Kidney (tissue), 22 donors: ENCODE measurements around the gene EDEM2. TPM values are rescaled to one million over a fixed set of nuclear protein-coding genes. Genes with fewer than 3 reads are reported as not detected.
"Not testable (repeated sequence)": the region's sequence is repeated elsewhere in the genome, so short reads cannot be mapped to it uniquely, and the experiment has no call there.

Experiments
- DNase-seq, 5 donors: peaks; one replicate each; pipeline ENCODE4 v3.0.0-alpha.2; 2013 to 2020
- FAIRE-seq: peaks from 2 replicates; lab custom pipeline; 2012; peaks lifted over from hg19 to GRCh38; lab: Jason Lieb, UNC
- H3K27ac ChIP-seq, 2 donors: one replicate each; pipeline ENCODE4 v1.7.0; 2013; ENCODE audit warnings: low read depth in 2 of 2, low read length in 2 of 2, inconsistent platforms in 1 of 2
- H3K27me3 ChIP-seq: one replicate; pipeline ENCODE4 v1.7.1; 2013; ENCODE audit warnings: low read length, inconsistent platforms; ENCODE audit not compliant: control insufficient read depth, insufficient read depth
- H3K36me3 ChIP-seq, 3 donors: one replicate each; pipeline versions ENCODE4 v1.7.0 to v1.7.1; 2013; ENCODE audit warnings: low read length in 3 of 3, control low read depth in 1 of 3, inconsistent platforms in 1 of 3; ENCODE audit not compliant: insufficient read depth in 3 of 3, control insufficient read depth in 2 of 3
- H3K4me1 ChIP-seq, 3 donors: one replicate each; pipeline versions ENCODE4 v1.7.0 to v1.7.1; 2013; ENCODE audit warnings: low read length in 3 of 3, inconsistent platforms in 1 of 3, low read depth in 1 of 3; ENCODE audit not compliant: control insufficient read depth in 2 of 3, insufficient read depth in 2 of 3
- H3K4me3 ChIP-seq, 3 donors: one replicate each; pipeline versions ENCODE4 v1.7.0 to v1.8.1; 2013; ENCODE audit warnings: low read length in 3 of 3, control low read depth in 1 of 3, inconsistent platforms in 1 of 3
- H3K9ac ChIP-seq, 3 donors: one replicate each; pipeline versions ENCODE4 v1.7.0 to v1.7.1; 2013; ENCODE audit warnings: low read length in 3 of 3, control low read depth in 1 of 3, inconsistent platforms in 1 of 3
- H3K9me3 ChIP-seq, 3 donors: one replicate each; pipeline versions ENCODE4 v1.7.0 to v1.7.1; 2013; ENCODE audit warnings: low read length in 3 of 3, control low read depth in 1 of 3, inconsistent platforms in 1 of 3; ENCODE audit not compliant: control insufficient read depth in 2 of 3, insufficient read depth in 1 of 3
- CTCF ChIP-seq: IDR thresholded peaks from 3 replicates; pipeline ENCODE4 v1.5.1; 2012; ENCODE audit warnings: mild to moderate bottlenecking, moderate library complexity, borderline replicate concordance; ENCODE audit not compliant: insufficient read depth; ENCODE audit errors: extremely low read depth
- intact Hi-C: fragments of 100-400 bp; cut with DNase I; formaldehyde crosslinking; loops from one replicate; pipeline ENCODE4 v1.11.1; 2022
- long read RNA-seq, 10 donors: library from polyadenylated mRNA in 1 of 10; unstranded in 1 of 10; transcript quantifications; one replicate each; pipeline ENCODE4 v2.0.0 and lab custom pipeline, GENCODE V29; 2021 to 2026
- polyA plus RNA-seq: library from polyadenylated mRNA; stranded (reverse); fragments of 350-450 nt; fragmentation: Illumina TruSeq; extraction: RNeasy Lipid Tissue Mini Kit (QIAGEN cat#74804); gene quantifications from one replicate; pipeline ENCODE4 v1.2.3, GENCODE V29; 2014; ENCODE audit warnings: low read depth, low replicate concordance; ENCODE audit not compliant: insufficient read depth
- total RNA-seq: library from RNA; stranded (reverse); fragmentation: NEBNext Ultra II Directional; extraction: Animal tissue kit (Norgen Biotek cat#: 25700); gene quantifications from one replicate; pipeline ENCODE4 v1.2.1, GENCODE V29; 2021
- donor health status: control.
- donor health status: control.
- donor health status: control.
- donor health status: control.
- donor health status: control.
- donor health status: DM: yes; HTN: yes; CAD: no.
- donor health status: Normal renal cell carcinoma (clear cell type).

Gene EDEM2
- total RNA-seq (30.0 TPM), polyA plus RNA-seq (27.1 TPM)
- long read RNA-seq, donor 1: 0 reads
- long read RNA-seq, donor 2, partial matches to known transcripts: 0 of 4 reads
- long read RNA-seq, donor 2, other reads (novel, unspliced or antisense): 0 of 4 reads
- long read RNA-seq, donor 3, partial matches to known transcripts: 5 of 6 reads
- long read RNA-seq, donor 3, other reads (novel, unspliced or antisense): 0 of 6 reads
- long read RNA-seq, donor 4, partial matches to known transcripts: 0 of 1 reads
- long read RNA-seq, donor 4, other reads (novel, unspliced or antisense): 0 of 1 reads
- long read RNA-seq, donor 5: 0 reads
- long read RNA-seq, donor 6: 0 reads
- long read RNA-seq, donor 7, transcript EDEM2-202 (11 exons, 1,919 nt): major isoform, 34 of 51 reads
- long read RNA-seq, donor 7, partial matches to known transcripts: 4 of 51 reads
- long read RNA-seq, donor 7, other reads (novel, unspliced or antisense): 12 of 51 reads
- long read RNA-seq, donor 8, partial matches to known transcripts: 0 of 1 reads
- long read RNA-seq, donor 8, other reads (novel, unspliced or antisense): 0 of 1 reads
- long read RNA-seq, donor 9, partial matches to known transcripts: 0 of 1 reads
- long read RNA-seq, donor 9, other reads (novel, unspliced or antisense): 0 of 1 reads
- long read RNA-seq, donor 10, partial matches to known transcripts: 0 of 2 reads
- long read RNA-seq, donor 10, other reads (novel, unspliced or antisense): 0 of 2 reads

GRCh38 chr20:35146920-35147574 is at the start of gene EDEM2:
Gene EDEM2, minus strand, starts transcription at chr20:35147336. Its CDS starts 78 bp downstream, at chr20:35147258.
- peaks cover 0 to 18% (median 0%) of the 10 kb centered on the region in 3 donors for H3K36me3 ChIP-seq
- H3K4me1 ChIP-seq: peaks cover 0 to 13% (median 9%) of the 10 kb centered on the region in 3 donors
- intact Hi-C loops: no loop called here
- H3K27me3 ChIP-seq: no peaks in the 10 kb centered on the region
- H3K9ac ChIP-seq: peak within 1 kb of the TSS; percentile 73 to 93 (median 92)
- peak within 1 kb of the TSS; percentile 82 to 93 for H3K27ac ChIP-seq
- no peak for TF ChIP-seq CTCF
- H3K4me3 ChIP-seq: peak within 1 kb of the TSS; percentile 84 to 99 (median 96)
- H3K9me3 ChIP-seq: no peaks in the 10 kb centered on the region
- FAIRE-seq (no peak), DNase-seq (peak; percentile 96 to 98 (median 97))

- no peak for FAIRE-seq
- Histone ChIP-seq H3K27me3 (no peaks in the 10 kb centered on the region), H3K4me1 (no peaks in the 10 kb centered on the region), H3K27ac (no peak overlapping the region), H3K9me3 (peaks cover 0 to 13% (median 6%) of the 10 kb centered on the region in 3 donors), H3K4me3 (no peak overlapping the region), H3K9ac (no peak overlapping the region), H3K36me3 (no peaks in the 10 kb centered on the region)
- DNase-seq: no peak
- intact Hi-C loops: no loop called here
- no peak for TF ChIP-seq CTCF
Measured at GRCh38 chr20:35196313-35196712, 49.2 kb upstream of the EDEM2 start.

GRCh38 chr20:35193031-35193791 is 46.1 kb upstream of the EDEM2 start:
- H3K4me1 ChIP-seq, H3K4me3 ChIP-seq, H3K9me3 ChIP-seq, intact Hi-C loops, H3K27me3 ChIP-seq, H3K36me3 ChIP-seq, H3K27ac ChIP-seq, FAIRE-seq, H3K9ac ChIP-seq, DNase-seq: not testable (repeated sequence)
